ENCODE results near the gene AGPAT2.

GRCh38 chr9:136690806-136691261, 3.6 kb upstream of the AGPAT2 start:
- no peak for TF ChIP-seq CTCF (IDR thresholded peaks at IDR 0.05)
- no peak for TF ChIP-seq ZFX (IDR thresholded peaks at IDR 0.05; ENCODE audit: borderline replicate concordance)

Measured in 22Rv1 (cell line).